HEK293T (cell line): ENCODE measurements around the gene NUMBL.

Experiments used
- CTCF ChIA-PET: fragments of 350-600 bp; formaldehyde crosslinking; extraction: SDS; loops from one replicate; lab custom pipeline; 2021; ENCODE audit warnings: antibody characterized with exemption, inconsistent platforms; lab: Yijun Ruan, JAX
- POLR2A ChIA-PET: fragments of 350-600 bp; formaldehyde crosslinking; extraction: SDS; loops from one replicate; lab custom pipeline; 2020; ENCODE audit warnings: antibody characterized with exemption, inconsistent platforms; lab: Yijun Ruan, JAX
- DNase-seq: peaks from one replicate; pipeline ENCODE4 v3.0.0; 2012; ENCODE audit warnings: mixed read lengths; ENCODE audit errors: extremely low spot score
- ARNT ChIP-seq: fragments of 450-650 bp; IDR thresholded peaks from 2 replicates; pipeline ENCODE4 v1.6.1; 2017; ENCODE audit warnings: mild to moderate bottlenecking
- BHLHE40 ChIP-seq: fragments of 450-650 bp; IDR thresholded peaks from 2 replicates; pipeline ENCODE4 v1.6.1; 2016; ENCODE audit warnings: mild to moderate bottlenecking, moderate library complexity, borderline replicate concordance
- CTBP1 ChIP-seq: fragments of 450-650 bp; IDR thresholded peaks from 2 replicates; pipeline ENCODE4 v1.6.1; 2016; ENCODE audit warnings: borderline replicate concordance
- ELF4 ChIP-seq: fragments of 450-650 bp; IDR thresholded peaks from 2 replicates; pipeline ENCODE4 v1.6.1; 2017; ENCODE audit warnings: antibody characterized with exemption
- FOXA1 ChIP-seq: fragments of 450-650 bp; IDR thresholded peaks from 2 replicates; pipeline ENCODE4 v1.6.1; 2016; ENCODE audit warnings: mild to moderate bottlenecking
- FOXK2 ChIP-seq: fragments of 450-650 bp; IDR thresholded peaks from 2 replicates; pipeline ENCODE4 v1.6.1; 2016; ENCODE audit warnings: mild to moderate bottlenecking
- FOXM1 ChIP-seq: fragments of 450-650 bp; IDR thresholded peaks from 2 replicates; pipeline ENCODE4 v1.6.1; 2017; ENCODE audit warnings: mild to moderate bottlenecking, borderline replicate concordance
- HDGF ChIP-seq: fragments of 450-650 bp; IDR thresholded peaks from 2 replicates; pipeline ENCODE4 v1.6.1; 2017; ENCODE audit warnings: antibody characterized with exemption, borderline replicate concordance
- L3MBTL2 ChIP-seq: fragments of 450-650 bp; conservative IDR thresholded peaks from 2 replicates; pipeline ENCODE4 v1.6.1; 2016; ENCODE audit warnings: mild to moderate bottlenecking
- LEF1 ChIP-seq: fragments of 450-650 bp; IDR thresholded peaks from 2 replicates; pipeline ENCODE4 v1.6.1; 2017; ENCODE audit warnings: mild to moderate bottlenecking, borderline replicate concordance
- NFRKB ChIP-seq: fragments of 450-650 bp; IDR thresholded peaks from 2 replicates; pipeline ENCODE4 v1.6.1; 2016; ENCODE audit warnings: mild to moderate bottlenecking, moderate library complexity
- PKNOX1 ChIP-seq: fragments of 450-650 bp; IDR thresholded peaks from 2 replicates; pipeline ENCODE4 v1.6.1; 2016
- SP1 ChIP-seq: fragments of 450-650 bp; IDR thresholded peaks from 2 replicates; pipeline ENCODE4 v1.6.1; 2017
- SUZ12 ChIP-seq: fragments of 450-650 bp; IDR thresholded peaks from 2 replicates; pipeline ENCODE4 v1.6.1; 2016; ENCODE audit warnings: mild to moderate bottlenecking
- TARDBP ChIP-seq: fragments of 450-650 bp; IDR thresholded peaks from 2 replicates; pipeline ENCODE4 v1.6.1; 2016
- ZNF384 ChIP-seq: fragments of 450-650 bp; IDR thresholded peaks from 2 replicates; pipeline ENCODE4 v1.6.1; 2016

The NUMBL gene

GRCh38 chr19:40682431-40682964, 8.0 kb downstream of the NUMBL start:
- DNase-seq: no peak
- CTCF ChIA-PET: no interaction called here
- POLR2A ChIA-PET: interaction anchor here (1.1 kb wide), 1 partner anchor 68 kb away, joined by 3 read pairs; the partner anchor contains the start of gene ACTMAP

GRCh38 chr19:40681039-40681438, 9.4 kb downstream of the NUMBL start:
- no peak for TF ChIP-seq ELF4
- no peak for TF ChIP-seq TARDBP
- TF ChIP-seq SUZ12: no peak
- no peak for TF ChIP-seq LEF1
- no peak for TF ChIP-seq SP1
- TF ChIP-seq FOXK2: no peak
- no peak for TF ChIP-seq NFRKB
- TF ChIP-seq PKNOX1: no peak
- no peak for TF ChIP-seq ZNF384
- TF ChIP-seq HDGF: no peak
- TF ChIP-seq L3MBTL2: no peak
- TF ChIP-seq BHLHE40: no peak
- no peak for TF ChIP-seq FOXA1
- TF ChIP-seq FOXM1: no peak
- TF ChIP-seq ARNT: no peak
- no peak for TF ChIP-seq CTBP1
- no peak for DNase-seq
- POLR2A ChIA-PET: no interaction called here
- CTCF ChIA-PET: no interaction called here

More at GRCh38 chr19:40682431-40682964, 8.0 kb downstream of the NUMBL start:
- TF ChIP-seq FOXM1 (no peak), SP1 (no peak), FOXA1 (no peak), TARDBP (no peak), FOXK2 (no peak), CTBP1 (no peak), ZNF384 (no peak), BHLHE40 (no peak), L3MBTL2 (no peak), SUZ12 (no peak)

GRCh38 chr19:40677156-40677555, 13.3 kb downstream of the NUMBL start:
- DNase-seq: no peak
- ChIA-PET POLR2A (no interaction called here), CTCF (no interaction called here)
- TF ChIP-seq SP1: no peak
- TF ChIP-seq SUZ12: no peak
- TF ChIP-seq L3MBTL2: no peak
- no peak for TF ChIP-seq TARDBP
- TF ChIP-seq ELF4: no peak
- TF ChIP-seq FOXA1: no peak
- TF ChIP-seq HDGF: no peak
- TF ChIP-seq BHLHE40: no peak

GRCh38 chr19:40674291-40674690, 16.2 kb downstream of the NUMBL start:
- ChIA-PET CTCF (no interaction called here), POLR2A (no interaction called here)
- TF ChIP-seq FOXM1 (no peak), TARDBP (no peak), BHLHE40 (no peak), SP1 (no peak), ARNT (no peak), ELF4 (no peak), PKNOX1 (no peak), FOXA1 (no peak), L3MBTL2 (no peak), HDGF (no peak), SUZ12 (no peak)
- no peak for DNase-seq

- TF ChIP-seq TARDBP: no peak
- TF ChIP-seq SUZ12: no peak
- TF ChIP-seq LEF1: no peak
- no peak for TF ChIP-seq HDGF
- TF ChIP-seq PKNOX1: no peak
- TF ChIP-seq FOXK2: no peak
- TF ChIP-seq CTBP1: no peak
- no peak for TF ChIP-seq ARNT
- no peak for TF ChIP-seq FOXA1
- no peak for TF ChIP-seq BHLHE40
- no peak for DNase-seq
- ChIA-PET POLR2A (no interaction called here), CTCF (no interaction called here)
These were observed 17.1 kb downstream of the NUMBL start for GRCh38 chr19:40673397-40673796.

GRCh38 chr19:40672573-40673299, 17.7 kb downstream of the NUMBL start:
- POLR2A ChIA-PET: no interaction called here
- no peak for TF ChIP-seq LEF1
- no peak for TF ChIP-seq NFRKB
- no peak for TF ChIP-seq ELF4
- no peak for TF ChIP-seq HDGF
- no peak for TF ChIP-seq SUZ12
- TF ChIP-seq FOXM1: no peak
- no peak for TF ChIP-seq PKNOX1
- no peak for TF ChIP-seq FOXK2
- no peak for TF ChIP-seq BHLHE40
- TF ChIP-seq TARDBP: no peak
- no peak for TF ChIP-seq ARNT
- TF ChIP-seq FOXA1: no peak
- TF ChIP-seq CTBP1: no peak
- TF ChIP-seq SP1: no peak
- no peak for TF ChIP-seq ZNF384
- no peak for TF ChIP-seq L3MBTL2

More at GRCh38 chr19:40672573-40673299, 17.7 kb downstream of the NUMBL start:
- CTCF ChIA-PET: no interaction called here
- no peak for DNase-seq
